GM21619 (cell line): ENCODE data around the gene CACNA1H.

ENCODE experiments used
- ATAC-seq: cut with Tn5 transposase; IDR thresholded peaks from one replicate; pipeline ENCODE4 v1.9.1; 2021; ENCODE audit not compliant: unreplicated experiment

The CACNA1H gene

DNA sequence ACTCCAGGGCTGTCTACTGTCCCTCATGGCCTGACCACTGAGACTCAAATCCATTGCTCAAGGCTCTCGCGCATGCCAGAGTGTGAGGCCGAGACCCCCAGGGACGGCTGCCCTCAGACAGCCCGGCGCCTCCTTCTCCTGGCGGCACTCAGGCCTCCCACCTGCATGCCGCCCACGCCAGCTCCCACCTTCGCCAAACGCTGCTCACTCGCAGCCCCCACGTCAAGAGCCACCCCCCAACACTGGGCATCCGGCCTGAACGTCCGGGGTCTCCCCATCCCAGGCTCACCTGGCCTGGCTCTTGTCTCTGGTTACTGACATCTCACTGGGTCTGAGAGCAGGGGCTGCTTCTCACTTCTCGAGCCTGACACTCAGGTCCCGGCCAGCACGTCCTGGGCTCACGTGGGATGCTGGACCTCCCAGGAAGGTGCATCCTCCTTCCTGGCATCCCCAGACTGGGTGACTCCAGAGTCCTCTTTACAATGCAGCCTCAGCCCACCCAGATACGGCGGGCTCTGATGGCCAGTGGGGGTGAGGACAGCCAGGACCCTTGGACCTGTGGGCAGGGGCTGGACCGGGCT is 12.2 kb upstream of the CACNA1H start:
- ATAC-seq, result no peak

DNA sequence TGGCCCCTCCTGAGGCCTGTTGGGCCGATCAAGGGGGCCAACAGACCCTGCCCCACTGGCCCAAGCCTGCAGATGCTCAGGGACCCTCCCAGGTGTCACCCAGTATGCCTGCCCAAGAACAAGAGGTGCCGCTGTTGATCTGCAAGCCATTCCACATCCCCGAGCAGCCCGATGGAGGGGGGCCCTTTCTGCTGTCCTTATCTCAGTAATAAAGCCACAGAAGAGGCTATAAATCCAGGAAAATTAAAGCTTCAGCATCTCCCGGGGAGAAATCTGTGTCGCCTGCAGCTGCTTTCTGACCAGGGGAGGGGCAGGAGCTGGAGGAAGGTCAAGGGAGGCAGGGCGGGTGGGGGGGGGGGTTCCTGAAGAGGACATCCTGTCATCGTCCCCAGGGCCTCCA is 11.7 kb upstream of the CACNA1H start:
- no peak for ATAC-seq

GRCh38 chr16:1141716-1142115 is 11.2 kb upstream of the CACNA1H start:
- no peak for ATAC-seq

GRCh38 chr16:1142911-1143310 is 10.0 kb upstream of the CACNA1H start:
- no peak for ATAC-seq

DNA sequence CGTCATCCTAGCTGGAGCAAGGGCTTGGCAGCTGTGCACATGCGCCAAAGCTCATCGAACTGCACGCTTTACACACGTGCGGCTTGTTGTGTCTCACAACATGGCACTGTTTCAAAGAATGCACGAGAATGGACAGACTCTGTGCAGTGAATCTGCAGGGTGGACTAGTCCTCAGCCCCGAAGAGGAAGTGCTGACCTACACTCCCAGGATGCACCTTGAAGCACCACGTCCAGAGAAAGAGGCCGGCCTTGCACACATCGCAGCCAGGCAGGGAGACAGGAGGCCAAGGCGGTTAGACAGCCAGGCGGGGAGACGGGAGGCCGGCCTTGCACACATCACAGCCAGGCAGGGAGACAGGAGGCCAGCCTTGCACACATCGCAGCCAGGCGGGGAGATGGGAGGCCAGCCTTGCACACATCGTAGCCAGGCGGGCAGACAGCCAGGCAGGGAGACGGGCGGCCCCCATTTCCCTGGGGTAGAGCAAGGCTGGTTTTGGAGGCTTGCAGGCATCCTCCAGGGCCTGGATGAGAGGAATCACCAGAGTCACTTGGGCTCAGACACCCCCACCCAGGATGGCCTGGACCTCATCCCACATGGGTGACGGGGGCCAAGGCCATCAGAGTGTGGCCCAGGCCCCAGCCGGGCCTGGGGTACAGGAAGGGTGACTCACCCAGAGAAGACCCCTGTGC is 9.0 kb upstream of the CACNA1H start:
- no peak for ATAC-seq

- no peak for ATAC-seq
Measured at GRCh38 chr16:1144476-1145382, 8.2 kb upstream of the CACNA1H start.

DNA sequence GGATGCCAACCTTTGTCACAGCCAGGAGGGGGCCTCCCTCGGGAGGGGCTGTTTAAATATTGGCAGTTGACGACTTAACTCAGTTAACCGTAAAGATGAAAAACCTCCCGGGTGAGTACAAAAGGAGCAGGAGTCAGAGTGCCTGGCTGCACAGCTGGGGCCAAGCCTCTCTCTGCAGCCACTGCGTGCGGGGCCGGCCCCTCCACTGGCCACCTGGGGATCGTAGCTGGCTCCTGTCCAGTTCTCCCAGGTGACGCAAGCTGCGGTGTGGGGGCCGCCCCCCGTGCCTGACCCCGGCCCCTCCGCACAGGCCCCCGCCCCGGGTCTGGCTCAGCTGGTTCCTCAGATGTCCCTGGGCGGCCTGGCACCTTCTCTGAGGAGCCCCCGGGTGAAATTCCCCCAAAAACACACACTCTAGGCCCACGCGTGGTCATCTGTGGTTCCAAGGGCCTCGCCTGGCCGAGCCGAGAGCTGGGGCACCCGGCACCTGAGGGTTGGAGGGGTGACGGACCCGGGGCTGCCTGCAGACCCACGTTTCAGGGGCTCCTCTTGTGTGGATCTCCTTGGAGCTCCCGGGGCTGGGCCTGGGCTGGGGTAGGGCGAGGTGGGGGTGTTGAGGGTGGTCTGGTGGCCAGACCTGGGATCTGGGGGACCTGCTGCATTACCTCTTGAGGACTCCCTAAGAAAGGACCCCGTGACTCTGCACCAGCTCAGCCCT is 7.4 kb upstream of the CACNA1H start:
- no peak for ATAC-seq

DNA sequence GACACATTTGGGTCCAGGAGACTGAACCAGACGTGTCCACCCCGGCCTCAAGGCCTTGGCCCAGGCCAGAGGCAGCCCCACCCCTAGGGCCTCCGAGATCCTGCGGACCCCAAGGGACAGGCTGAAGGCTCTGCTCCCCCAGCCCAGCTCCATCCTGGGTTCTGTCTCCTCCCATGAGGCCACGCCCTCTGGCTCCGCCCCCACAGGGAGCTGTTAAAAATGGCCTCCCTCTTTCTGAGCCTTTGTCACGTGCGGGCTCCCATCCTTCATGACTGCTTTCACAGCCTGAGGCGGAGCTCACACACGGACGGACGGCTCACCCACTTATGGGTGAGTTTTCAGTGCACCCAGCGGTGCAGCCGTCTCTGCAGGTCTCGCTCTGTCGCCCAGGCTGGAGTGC is 6.5 kb upstream of the CACNA1H start:
- no peak for ATAC-seq

DNA sequence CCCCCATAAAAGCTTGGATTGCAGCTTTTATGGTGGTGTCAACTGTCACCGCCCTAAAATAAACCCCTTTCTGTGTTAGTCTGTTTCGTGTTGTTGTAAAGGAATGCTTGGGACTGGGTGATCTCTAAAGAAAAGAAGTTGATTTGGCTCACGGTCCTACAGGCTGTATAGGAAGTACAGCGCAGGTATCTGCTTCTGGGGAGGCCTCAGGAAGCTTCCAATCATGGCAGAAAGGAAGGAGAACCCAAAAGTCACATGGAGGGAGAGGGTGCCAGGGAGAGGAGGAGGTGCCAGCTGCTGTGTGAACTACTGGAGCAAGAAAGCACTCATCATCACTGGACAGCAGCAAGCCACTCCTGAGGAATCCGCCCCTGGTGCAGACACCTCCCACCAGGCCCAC is 5.9 kb upstream of the CACNA1H start:
- no peak for ATAC-seq

DNA sequence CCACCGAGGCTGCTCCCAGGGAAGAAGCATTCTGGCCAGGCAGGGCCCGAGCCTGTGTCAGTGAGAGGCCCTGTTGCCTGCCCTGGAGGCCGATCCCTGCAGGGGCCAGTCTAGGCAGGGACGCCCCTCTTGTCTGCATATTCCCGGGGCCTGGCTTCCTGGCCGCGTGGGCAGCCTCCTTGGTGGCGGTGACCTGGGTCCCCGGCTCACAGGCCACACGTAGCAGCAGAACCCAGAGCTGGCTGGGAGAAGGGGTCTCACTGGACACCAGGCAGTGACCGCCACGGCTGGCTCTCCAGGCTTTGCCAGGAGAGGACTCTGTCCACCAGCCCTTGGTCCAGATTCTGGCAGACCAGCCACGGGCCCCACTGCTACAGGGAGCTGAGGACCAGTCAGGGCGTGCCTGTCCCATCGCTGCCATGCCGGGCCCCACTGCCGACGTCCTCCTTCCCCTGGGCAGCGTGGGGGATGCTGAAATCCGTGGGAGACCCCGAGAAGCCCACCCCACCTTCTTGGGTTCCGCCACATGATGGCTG is 3.7 kb upstream of the CACNA1H start:
- no peak for ATAC-seq

DNA sequence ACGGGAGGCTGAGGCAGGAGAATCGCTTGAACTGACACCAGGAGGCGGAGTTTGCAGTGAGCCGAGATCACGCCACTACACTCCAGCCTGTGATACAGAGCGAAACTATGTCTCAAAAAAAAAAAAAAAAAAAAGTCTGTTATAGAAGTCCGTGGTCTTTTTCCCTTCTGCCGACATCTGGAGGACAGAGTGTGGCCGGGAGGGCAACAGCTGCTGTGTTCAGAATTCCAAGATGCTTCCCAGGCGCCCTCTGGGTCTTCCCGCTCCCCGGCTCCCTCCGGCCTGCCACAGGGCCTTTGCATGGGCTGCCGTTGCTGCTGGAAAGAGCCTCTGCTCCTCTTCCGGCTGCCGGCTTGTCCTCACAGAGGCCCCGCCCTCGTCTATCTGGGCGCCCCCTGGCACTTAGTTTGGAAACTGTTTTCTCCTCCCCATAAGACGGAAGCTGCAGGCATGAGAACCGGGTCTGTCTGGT is 2.4 kb upstream of the CACNA1H start:
- no peak for ATAC-seq

GRCh38 chr16:1151424-1152122 is 1.3 kb upstream of the CACNA1H start:
- no peak for ATAC-seq

GRCh38 chr16:1152123-1152638 is 725 bp upstream of the CACNA1H start:
- no peak for ATAC-seq

DNA sequence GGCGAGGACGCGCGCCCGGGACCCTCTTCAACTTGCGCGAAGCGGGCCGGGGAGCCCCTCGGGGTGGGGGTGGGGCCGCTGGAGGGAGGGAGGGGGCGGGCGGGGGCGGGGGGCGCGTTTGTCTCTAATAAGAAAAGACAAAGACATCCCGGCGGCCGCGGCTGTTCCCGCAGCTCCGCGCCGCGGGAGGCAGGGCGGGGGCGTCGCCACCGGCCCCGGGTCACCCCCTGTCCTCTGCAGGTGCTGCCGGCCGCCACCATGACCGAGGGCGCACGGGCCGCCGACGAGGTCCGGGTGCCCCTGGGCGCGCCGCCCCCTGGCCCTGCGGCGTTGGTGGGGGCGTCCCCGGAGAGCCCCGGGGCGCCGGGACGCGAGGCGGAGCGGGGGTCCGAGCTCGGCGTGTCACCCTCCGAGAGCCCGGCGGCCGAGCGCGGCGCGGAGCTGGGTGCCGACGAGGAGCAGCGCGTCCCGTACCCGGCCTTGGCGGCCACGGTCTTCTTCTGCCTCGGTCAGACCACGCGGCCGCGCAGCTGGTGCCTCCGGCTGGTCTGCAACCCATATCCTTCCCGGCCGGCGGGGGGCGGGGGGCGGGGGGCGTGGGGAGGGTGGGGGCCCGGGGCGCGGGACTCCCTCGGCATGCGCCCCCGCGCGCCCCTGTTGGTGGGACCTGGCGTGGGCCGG is 714 bp downstream of the CACNA1H start:
- no peak for ATAC-seq

- ATAC-seq, result no peak
Measured at GRCh38 chr16:1154291-1154886, 1.5 kb downstream of the CACNA1H start.

DNA sequence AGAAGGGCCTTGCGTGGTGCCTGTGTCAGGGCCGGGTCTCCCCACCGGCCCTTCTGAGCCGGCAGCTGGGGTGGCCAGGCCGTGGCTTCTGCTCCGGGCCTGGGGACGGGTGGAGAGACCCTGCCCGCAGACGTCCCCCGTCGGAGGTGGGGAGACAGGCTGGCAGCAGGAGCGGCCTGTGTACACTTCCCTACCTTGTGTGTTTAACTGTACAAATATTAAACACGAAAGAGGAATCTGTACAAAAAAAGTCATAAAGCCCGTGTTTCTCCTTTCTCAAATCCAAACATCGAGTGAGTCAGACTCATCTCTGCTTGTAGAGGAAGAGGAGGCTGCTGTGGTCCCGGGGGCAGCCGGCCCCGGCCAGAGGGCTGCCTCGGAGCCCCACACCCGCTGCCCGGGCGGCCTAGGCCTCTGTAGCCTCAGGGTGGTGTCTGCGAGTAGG is 2.0 kb downstream of the CACNA1H start:
- no peak for ATAC-seq

GRCh38 chr16:1155353-1156054 is 2.6 kb downstream of the CACNA1H start:
- ATAC-seq, result no peak
